Mesenteric fat pad (tissue), 1 donor: Measurements from ENCODE around the gene NCS1. TPM values are rescaled to one million over a fixed set of nuclear protein-coding genes. Genes with fewer than 3 reads are reported as not detected.

ENCODE experiments used
- DNase-seq: peaks from one replicate; pipeline ENCODE4 v3.0.0-alpha.2; 2020; ENCODE audit warnings: low spot score
- total RNA-seq: library from RNA; stranded (reverse); fragmentation: NEBNext Ultra II Directional; extraction: Animal tissue kit (Norgen Biotek cat#: 25700); gene quantifications from one replicate; pipeline ENCODE4 v1.2.1, GENCODE V29; 2021
- donor health status: DM: yes; HTN: yes; CAD: no.

NCS1 gene
- total RNA-seq, 1 donor from 2014 or later = 11.9 TPM

- DNase-seq = no peak
Measured at GRCh38 chr9:130212543-130213297, 40.5 kb downstream of the NCS1 start.

GRCh38 chr9:130213911-130214761 lies 41.9 kb downstream of the NCS1 start:
- DNase-seq = no peak

- DNase-seq = no peak
Measured at GRCh38 chr9:130214776-130215340, 42.7 kb downstream of the NCS1 start.

- DNase-seq = no peak
Measured at GRCh38 chr9:130215341-130216119, 43.3 kb downstream of the NCS1 start.

GRCh38 chr9:130217838-130218237 lies 45.6 kb downstream of the NCS1 start:
- DNase-seq = no peak

- DNase-seq = no peak
Measured at GRCh38 chr9:130219661-130220096, 47.5 kb downstream of the NCS1 start.

- DNase-seq = no peak
Measured at GRCh38 chr9:130220352-130220751, 48.1 kb downstream of the NCS1 start.

- no peak for DNase-seq
Measured at GRCh38 chr9:130222833-130223232, 50.6 kb downstream of the NCS1 start.

GRCh38 chr9:130225071-130225470 lies 52.9 kb downstream of the NCS1 start:
- DNase-seq = no peak

GRCh38 chr9:130225586-130225985 lies 53.4 kb downstream of the NCS1 start:
- DNase-seq = no peak

- DNase-seq = no peak
Measured at GRCh38 chr9:130226112-130226511, 53.9 kb downstream of the NCS1 start.

- DNase-seq = no peak
Measured at GRCh38 chr9:130227833-130228232, 55.6 kb downstream of the NCS1 start.

- DNase-seq = no peak
Measured at GRCh38 chr9:130229759-130230158, 57.6 kb downstream of the NCS1 start.

GRCh38 chr9:130230631-130231030 lies 58.4 kb downstream of the NCS1 start:
- DNase-seq = no peak

- no peak for DNase-seq
Measured at GRCh38 chr9:130232899-130233586, 60.8 kb downstream of the NCS1 start.

GRCh38 chr9:130233587-130233945 lies 61.4 kb downstream of the NCS1 start:
- DNase-seq = no peak

- no peak for DNase-seq
Measured at GRCh38 chr9:130234340-130235260, 62.4 kb downstream of the NCS1 start.

GRCh38 chr9:130235558-130236435 lies 63.6 kb downstream of the NCS1 start:
- no peak for DNase-seq
